Right lung (tissue), 5 donors: ENCODE measurements around the gene ME1. TPM values are rescaled to one million over a fixed set of nuclear protein-coding genes. Genes with fewer than 3 reads are reported as not detected.

ENCODE experiments used
- DNase-seq, 2 donors: peaks; one replicate each; pipeline ENCODE4 v3.0.0-alpha.2; 2013
- polyA plus RNA-seq, 5 donors: library from polyadenylated mRNA; unstranded; fragments of 120-200 nt; gene quantifications; one replicate each; pipeline versions ENCODE4 v1.2.1 to v1.2.3, GENCODE V29; 2013; ENCODE audit warnings: inconsistent platforms in 1 of 5, low replicate concordance in 1 of 5; ENCODE audit not compliant: insufficient read length in 5 of 5, insufficient read depth in 1 of 5

The ME1 gene
- polyA plus RNA-seq, 5 donors: 8.5 to 15.1 (median 11.1) TPM

GRCh38 chr6:83433177-83433576 lies 2.3 kb upstream of the ME1 start:
- DNase-seq: no peak

- no peak for DNase-seq
These were observed 1.8 kb upstream of the ME1 start for GRCh38 chr6:83432636-83433035.

- no peak for DNase-seq
These were observed 799 bp upstream of the ME1 start for GRCh38 chr6:83431545-83432155.

- DNase-seq: peak; percentile 23 to 48
These were observed 817 bp downstream of the ME1 start for GRCh38 chr6:83429857-83430610.

- no peak for DNase-seq
These were observed 1.6 kb downstream of the ME1 start for GRCh38 chr6:83429269-83429668.

GRCh38 chr6:83424392-83425018 lies 6.3 kb downstream of the ME1 start:
- no peak for DNase-seq

- no peak for DNase-seq
These were observed 12.8 kb downstream of the ME1 start for GRCh38 chr6:83417880-83418663.

GRCh38 chr6:83413068-83413467 lies 17.8 kb downstream of the ME1 start:
- DNase-seq: no peak

GRCh38 chr6:83411731-83412130 lies 19.1 kb downstream of the ME1 start:
- no peak for DNase-seq

GRCh38 chr6:83403191-83403590 lies 27.7 kb downstream of the ME1 start:
- no peak for DNase-seq

GRCh38 chr6:83389606-83390005 lies 41.2 kb downstream of the ME1 start:
- DNase-seq: no peak

GRCh38 chr6:83385473-83385872 lies 45.4 kb downstream of the ME1 start:
- DNase-seq: no peak

GRCh38 chr6:83384751-83385150 lies 46.1 kb downstream of the ME1 start:
- no peak for DNase-seq

GRCh38 chr6:83381949-83382348 lies 48.9 kb downstream of the ME1 start:
- DNase-seq: no peak

- DNase-seq: no peak
These were observed 52.0 kb downstream of the ME1 start for GRCh38 chr6:83378621-83379388.

GRCh38 chr6:83371423-83371822 lies 59.4 kb downstream of the ME1 start:
- peak in 1 of 2 donors; percentile 44 for DNase-seq

GRCh38 chr6:83370567-83370966 lies 60.3 kb downstream of the ME1 start:
- peak in 1 of 2 donors; percentile 39 for DNase-seq

- DNase-seq: no peak
These were observed 61.2 kb downstream of the ME1 start for GRCh38 chr6:83369692-83370091.

GRCh38 chr6:83368577-83368976 lies 62.3 kb downstream of the ME1 start:
- no peak for DNase-seq

- DNase-seq: no peak
These were observed 63.7 kb downstream of the ME1 start for GRCh38 chr6:83367104-83367503.

GRCh38 chr6:83365931-83366330 lies 64.9 kb downstream of the ME1 start:
- DNase-seq: peak in 1 of 2 donors; percentile 21
